ENCODE results near the gene ZNF319. TPM values are rescaled to one million over a fixed set of nuclear protein-coding genes. Genes with fewer than 3 reads are reported as not detected.

ZNF319 gene
- total and polyA plus RNA-seq, 8 donors: 1.4 to 11.0 (median 2.7) TPM; not detected in 1

DNA sequence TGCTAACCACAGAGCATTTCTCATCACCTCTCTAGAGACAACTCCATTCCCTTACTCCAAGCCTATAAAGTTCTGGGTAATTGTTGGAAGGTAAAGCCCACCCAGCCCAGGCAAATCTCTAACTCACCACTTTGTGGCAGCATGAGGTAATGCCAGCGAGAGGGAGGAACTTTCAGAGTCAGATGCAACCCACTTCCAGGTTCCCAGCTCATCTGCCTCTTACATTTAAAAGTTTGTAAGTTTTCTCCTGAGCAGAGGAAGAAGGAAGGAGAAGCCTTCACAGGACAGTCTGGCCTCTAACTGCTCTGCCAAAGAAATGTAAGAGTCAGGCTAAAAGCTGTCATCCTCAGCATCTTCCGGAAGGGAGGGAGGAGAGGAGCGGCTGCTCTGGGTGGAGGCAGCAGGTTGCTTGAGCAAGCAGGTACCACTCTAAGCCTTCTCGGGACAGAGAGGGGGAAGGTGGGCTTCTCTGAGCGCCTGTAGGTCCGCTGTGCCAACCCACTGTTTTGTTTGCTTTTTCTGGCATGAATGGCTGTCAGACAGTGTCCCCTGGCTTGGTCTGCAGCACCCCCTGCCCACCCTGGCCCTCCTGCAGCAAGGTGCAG is 1.0 kb downstream of the ZNF319 start:
- WGBS, 5 donors: 11 to 24% (median 17%) methylated on average over 6 of the region's 6 CpGs
- Histone ChIP-seq H3K36me3 (peaks cover 26 to 51% (median 49%) of the 10 kb centered on the region in 4 donors), H3K4me3 (peak overlapping the region; percentile 60 to 84 (median 73)), H3K9me3 (no peaks in the 10 kb centered on the region), H3K27ac (peak overlapping the region; percentile 75 to 94 (median 90)), H3K27me3 (no peaks in the 10 kb centered on the region), H3K4me1 (peaks cover 20 to 56% (median 46%) of the 10 kb centered on the region in 4 donors)
- no peak for TF ChIP-seq EP300 (IDR thresholded peaks at IDR 0.05)
- no peak for TF ChIP-seq POLR2AphosphoS5 (IDR thresholded peaks at IDR 0.05)
- TF ChIP-seq POLR2A (IDR thresholded peaks at IDR 0.05): no peak
- TF ChIP-seq, protein P1, sequence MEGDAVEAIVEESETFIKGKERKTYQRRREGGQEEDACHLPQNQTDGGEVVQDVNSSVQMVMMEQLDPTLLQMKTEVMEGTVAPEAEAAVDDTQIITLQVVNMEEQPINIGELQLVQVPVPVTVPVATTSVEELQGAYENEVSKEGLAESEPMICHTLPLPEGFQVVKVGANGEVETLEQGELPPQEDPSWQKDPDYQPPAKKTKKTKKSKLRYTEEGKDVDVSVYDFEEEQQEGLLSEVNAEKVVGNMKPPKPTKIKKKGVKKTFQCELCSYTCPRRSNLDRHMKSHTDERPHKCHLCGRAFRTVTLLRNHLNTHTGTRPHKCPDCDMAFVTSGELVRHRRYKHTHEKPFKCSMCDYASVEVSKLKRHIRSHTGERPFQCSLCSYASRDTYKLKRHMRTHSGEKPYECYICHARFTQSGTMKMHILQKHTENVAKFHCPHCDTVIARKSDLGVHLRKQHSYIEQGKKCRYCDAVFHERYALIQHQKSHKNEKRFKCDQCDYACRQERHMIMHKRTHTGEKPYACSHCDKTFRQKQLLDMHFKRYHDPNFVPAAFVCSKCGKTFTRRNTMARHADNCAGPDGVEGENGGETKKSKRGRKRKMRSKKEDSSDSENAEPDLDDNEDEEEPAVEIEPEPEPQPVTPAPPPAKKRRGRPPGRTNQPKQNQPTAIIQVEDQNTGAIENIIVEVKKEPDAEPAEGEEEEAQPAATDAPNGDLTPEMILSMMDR (IDR thresholded peaks at IDR 0.05): no peak
- DNase-seq: peak in 1 of 2 donors; percentile 49
- intact Hi-C loops (cut with DNase I; ENCODE audit: low total_unique reads): loop anchor here (5.0 kb wide), 1 partner anchor 97 kb away; no protein-coding TSS in a partner anchor

DNA sequence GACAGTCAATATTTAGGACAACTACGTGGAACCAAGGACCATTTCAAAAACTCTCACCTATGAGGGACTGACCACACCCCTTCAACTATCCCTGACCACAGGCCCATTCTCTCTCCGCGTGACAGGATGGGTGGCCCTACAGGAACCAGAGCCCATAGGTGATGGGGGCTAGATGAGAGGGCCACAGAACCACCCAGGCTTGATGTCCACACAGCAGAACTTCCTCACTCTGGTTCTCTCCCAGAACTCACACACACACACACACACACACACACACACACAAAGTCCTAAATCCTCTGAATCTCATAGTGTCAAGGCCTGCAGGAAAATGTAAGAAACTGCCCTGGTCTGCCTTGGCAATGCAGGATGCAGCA is 1.5 kb downstream of the ZNF319 start:
- peak overlapping the region in 4 of 5 donors; percentile 88 to 94 (median 92) for H3K27ac ChIP-seq
- H3K4me3 ChIP-seq: peak overlapping the region; percentile 60 to 84 (median 73)
- no peaks in the 10 kb centered on the region for H3K9me3 ChIP-seq
- DNase-seq: no peak
- intact Hi-C loops (cut with DNase I; ENCODE audit: low total_unique reads): loop anchor here (5.0 kb wide), 1 partner anchor 97 kb away; no protein-coding TSS in a partner anchor
- no peaks in the 10 kb centered on the region for H3K27me3 ChIP-seq
- TF ChIP-seq EP300 (IDR thresholded peaks at IDR 0.05) (no peak), POLR2AphosphoS5 (IDR thresholded peaks at IDR 0.05) (no peak), POLR2A (IDR thresholded peaks at IDR 0.05) (no peak)
- TF ChIP-seq, protein P1 (IDR thresholded peaks at IDR 0.05): no peak
- H3K36me3 ChIP-seq: peaks cover 28 to 56% (median 53%) of the 10 kb centered on the region in 4 donors
- H3K4me1 ChIP-seq: peaks cover 20 to 60% (median 46%) of the 10 kb centered on the region in 4 donors
- 79 to 88% (median 83%) methylated on average over 3 of the region's 3 CpGs for WGBS, 5 donors

DNA sequence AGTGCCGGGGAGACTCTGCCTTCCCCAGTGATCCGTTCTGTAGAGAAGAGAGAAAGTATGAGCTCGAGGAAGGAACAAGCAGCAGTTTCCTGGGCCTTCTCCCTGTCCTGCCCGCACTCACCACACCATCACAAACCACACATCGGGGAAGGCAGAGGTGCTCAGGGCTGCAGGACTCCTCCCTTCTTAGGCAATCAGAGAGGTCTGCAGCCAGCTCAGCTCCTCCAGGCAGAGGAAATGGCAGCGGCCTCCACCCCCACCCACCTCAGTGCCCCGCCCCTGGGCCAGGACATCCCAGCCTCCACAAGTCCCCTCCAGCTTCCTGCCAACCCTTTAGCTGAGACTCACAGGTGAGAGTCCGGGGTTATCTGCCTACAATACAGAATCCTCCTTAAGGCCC is 2.0 kb downstream of the ZNF319 start:
- DNase-seq: peak in 1 of 2 donors; percentile 46
- TF ChIP-seq, protein P1 (IDR thresholded peaks at IDR 0.05): no peak
- TF ChIP-seq EP300 (IDR thresholded peaks at IDR 0.05): no peak
- TF ChIP-seq POLR2A (IDR thresholded peaks at IDR 0.05): no peak
- TF ChIP-seq POLR2AphosphoS5 (IDR thresholded peaks at IDR 0.05): no peak
- Histone ChIP-seq H3K4me3 (no peak overlapping the region), H3K27ac (peak overlapping the region in 2 of 5 donors; percentile 93 to 94), H3K9me3 (no peaks in the 10 kb centered on the region), H3K27me3 (no peaks in the 10 kb centered on the region), H3K36me3 (peaks cover 30 to 61% (median 57%) of the 10 kb centered on the region in 4 donors), H3K4me1 (peaks cover 20 to 64% (median 46%) of the 10 kb centered on the region in 4 donors)
- WGBS, 5 donors: 49 to 79% (median 64%) methylated on average over 7 to 8 of the region's 8 CpGs
- intact Hi-C loops (cut with DNase I; ENCODE audit: low total_unique reads): loop anchor here (5.0 kb wide), 1 partner anchor 96 kb away; no protein-coding TSS in a partner anchor

DNA sequence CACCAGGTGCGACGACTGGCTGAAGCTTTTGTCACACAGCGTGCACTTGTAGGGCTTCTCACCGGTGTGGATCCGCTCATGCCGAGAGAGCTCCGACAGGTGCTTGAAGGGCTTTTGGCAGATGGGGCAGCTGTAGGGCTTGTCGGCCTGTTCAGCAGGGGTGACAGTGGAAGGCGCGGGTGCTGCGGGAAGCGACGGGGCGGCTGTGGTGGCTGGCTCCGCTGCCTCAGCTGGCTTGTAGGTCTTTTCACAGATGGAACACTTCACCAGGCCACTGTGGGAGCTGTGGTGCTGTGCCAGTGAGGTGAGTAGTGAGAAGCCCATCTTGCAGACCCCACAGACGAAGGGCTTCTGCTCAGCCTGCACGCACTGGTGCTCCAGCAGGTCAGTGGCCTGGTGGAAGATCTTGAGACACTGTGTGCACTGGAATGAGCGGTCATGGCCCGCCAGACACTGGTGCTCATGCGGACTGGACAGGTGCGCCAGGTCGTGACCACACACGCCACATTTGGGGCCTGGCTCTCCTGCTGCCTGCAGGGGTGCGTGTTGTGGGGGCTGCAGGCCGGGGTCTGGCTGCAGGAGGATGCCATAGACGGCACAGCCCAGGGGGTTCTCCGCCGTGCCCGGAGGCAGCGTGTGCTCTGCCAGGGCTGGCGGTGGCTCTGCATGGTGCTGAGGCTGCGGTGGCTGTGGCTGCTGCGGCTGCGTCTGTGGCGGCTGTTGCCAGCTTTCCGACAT is 2.8 kb downstream of the ZNF319 start:
- Histone ChIP-seq H3K9me3 (no peaks in the 10 kb centered on the region), H3K27ac (peak overlapping the region in 2 of 5 donors; percentile 93 to 94), H3K36me3 (peaks cover 30 to 60% (median 51%) of the 10 kb centered on the region in 4 donors), H3K4me3 (peak overlapping the region in 1 of 4 donors; percentile 6), H3K4me1 (peaks cover 20 to 64% (median 43%) of the 10 kb centered on the region in 4 donors), H3K27me3 (no peaks in the 10 kb centered on the region)
- TF ChIP-seq POLR2AphosphoS5 (IDR thresholded peaks at IDR 0.05): no peak
- no peak for TF ChIP-seq EP300 (IDR thresholded peaks at IDR 0.05)
- TF ChIP-seq, protein P1 (IDR thresholded peaks at IDR 0.05): no peak
- WGBS, 5 donors: 92 to 99% (median 96%) methylated on average over 26 to 36 of the region's 36 CpGs
- DNase-seq: no peak
- intact Hi-C loops (cut with DNase I; ENCODE audit: low total_unique reads): loop anchor here (5.0 kb wide), 1 partner anchor 95 kb away; no protein-coding TSS in a partner anchor

Data from stomach (tissue), 9 donors.